Endothelial cell of umbilical vein (primary cell): ENCODE measurements around the gene SNED1. TPM values are rescaled to one million over a fixed set of nuclear protein-coding genes. Genes with fewer than 3 reads are reported as not detected.

ENCODE experiments used
- BruUV-seq: library from RNA; stranded (reverse); fragments of 400-500 nt; replicated peaks from 2 replicates; lab custom pipeline; 2021; lab: Mats Ljungman, UMichigan
- CTCF ChIA-PET: fragments of 300-600, 350-600 bp; sonication (Branson Sonifier 250); formaldehyde crosslinking; loops from one replicate; lab custom pipeline; 2021; ENCODE audit warnings: antibody characterized with exemption, inconsistent platforms; lab: Charles Lee
- POLR2A ChIA-PET: fragments of 300-600, 350-600 bp; sonication (Branson Sonifier 250); formaldehyde crosslinking; loops from one replicate; lab custom pipeline; 2021; ENCODE audit warnings: antibody characterized with exemption, inconsistent platforms; lab: Charles Lee
- DNase-seq: peaks from one replicate; pipeline ENCODE4 v3.0.0-alpha.2; 2011; ENCODE audit warnings: low read depth, low spot score
- FAIRE-seq: peaks from 2 replicates; lab custom pipeline; 2011; peaks lifted over from hg19 to GRCh38; lab: Jason Lieb, UNC
- H2AFZ ChIP-seq: 2 replicates; pipeline ENCODE4 v1.6.0; 2012; ENCODE audit warnings: low read depth, low read length, control low read depth, inconsistent platforms
- H3K27ac ChIP-seq: 2 replicates; pipeline ENCODE4 v1.5.1; 2011; ENCODE audit warnings: low read depth, mild to moderate bottlenecking, control low read depth, low read length, moderate library complexity; ENCODE audit not compliant: insufficient read depth
- H3K27me3 ChIP-seq, 2 experiments: 2 replicates each; pipeline versions ENCODE4 v1.6.0 to v1.6.1; 2011; ENCODE audit warnings: low read length in 2 of 2, mixed read lengths in 1 of 2; ENCODE audit not compliant: control insufficient read depth in 2 of 2, insufficient read depth in 2 of 2
- H3K36me3 ChIP-seq, 2 experiments: 2 replicates in 1 of 2; 3 replicates in 1 of 2; pipeline ENCODE4 v1.5.1; 2011; ENCODE audit warnings: low read length in 2 of 2, mild to moderate bottlenecking in 1 of 2, moderate library complexity in 1 of 2; ENCODE audit not compliant: control insufficient read depth in 2 of 2, insufficient read depth in 2 of 2; ENCODE audit errors: extremely low read depth in 1 of 2
- H3K4me1 ChIP-seq: 3 replicates; pipeline ENCODE4 v1.5.1; 2011; ENCODE audit warnings: mild to moderate bottlenecking, low read length; ENCODE audit not compliant: control insufficient read depth, insufficient read depth; ENCODE audit errors: extremely low read depth
- H3K4me2 ChIP-seq: 2 replicates; pipeline ENCODE4 v1.6.1; 2011; ENCODE audit warnings: low read length, control low read depth, mixed read lengths; ENCODE audit not compliant: insufficient read depth
- H3K4me3 ChIP-seq, 3 experiments: fragments of 200-600 bp in 1 of 3; sonication (generic), shearing (Covaris generic) in 1 of 3; replicated peaks in 1 of 3; 2 replicates each; pipeline ENCODE4 v1.5.1; 2011 to 2016; ENCODE audit warnings: control low read depth in 3 of 3, low read length in 3 of 3, mild to moderate bottlenecking in 2 of 3, inconsistent platforms in 1 of 3, low read depth in 1 of 3, moderate library complexity in 1 of 3; ENCODE audit not compliant: insufficient read depth in 1 of 3
- H3K79me2 ChIP-seq: 2 replicates; pipeline ENCODE4 v1.6.0; 2012; ENCODE audit warnings: low read length, inconsistent platforms; ENCODE audit not compliant: control insufficient read depth, insufficient read depth
- H3K9ac ChIP-seq: replicated peaks from 2 replicates; pipeline ENCODE3; 2011; ENCODE audit warnings: low read length, control low read depth; ENCODE audit not compliant: insufficient read depth; ENCODE audit errors: extremely low read depth
- H3K9me1 ChIP-seq: replicated peaks from 3 replicates; pipeline ENCODE4 v1.6.0; 2011; ENCODE audit warnings: mild to moderate bottlenecking, low read length; ENCODE audit not compliant: control insufficient read depth, insufficient read depth; ENCODE audit errors: extremely low read depth
- H3K9me3 ChIP-seq: replicated peaks from 2 replicates; pipeline ENCODE4 v1.5.1; 2012; ENCODE audit warnings: low read length, inconsistent platforms; ENCODE audit not compliant: control insufficient read depth, insufficient read depth
- H4K20me1 ChIP-seq: replicated peaks from 2 replicates; pipeline ENCODE3; 2011; ENCODE audit warnings: mild to moderate bottlenecking, low read length; ENCODE audit not compliant: control insufficient read depth, insufficient read depth; ENCODE audit errors: extremely low read depth
- EZH2 ChIP-seq: IDR thresholded peaks from 2 replicates; pipeline ENCODE4 v1.6.1; 2012; ENCODE audit warnings: borderline replicate concordance, low read depth, mild to moderate bottlenecking, moderate library complexity, low read length, inconsistent platforms; ENCODE audit not compliant: severe bottlenecking
- FOS ChIP-seq: IDR thresholded peaks from 2 replicates; pipeline ENCODE4 v1.6.1; 2011; ENCODE audit warnings: mild to moderate bottlenecking, low read length, moderate library complexity, borderline replicate concordance; ENCODE audit not compliant: insufficient read depth
- GATA2 ChIP-seq: IDR thresholded peaks from 2 replicates; pipeline ENCODE4 v1.7.0; 2011; ENCODE audit warnings: low read depth, mild to moderate bottlenecking, moderate library complexity, mixed read lengths, low read length; ENCODE audit not compliant: insufficient read length, insufficient read depth
- JUN ChIP-seq: IDR thresholded peaks from 2 replicates; pipeline ENCODE4 v1.6.1; 2011; ENCODE audit warnings: borderline replicate concordance, low read depth; ENCODE audit not compliant: insufficient read length, insufficient read depth
- MYC ChIP-seq: IDR thresholded peaks from one replicate; pipeline ENCODE4 v1.6.1; 2011; ENCODE audit warnings: mild to moderate bottlenecking, low read depth, low read length
- POLR2A ChIP-seq: IDR thresholded peaks from 2 replicates; pipeline ENCODE4 v1.6.1; 2012; ENCODE audit warnings: low read depth, mild to moderate bottlenecking, control low read depth, low read length
- POLR2AphosphoS5 ChIP-seq: IDR thresholded peaks from 2 replicates; pipeline ENCODE4 v1.6.1; 2012; ENCODE audit warnings: low read depth, mild to moderate bottlenecking, control low read depth, low read length, moderate library complexity; ENCODE audit not compliant: insufficient read depth
- dilution Hi-C: fragments of 300-500 bp; cut with MboI; formaldehyde crosslinking; loops from one replicate; pipeline ENCODE4 v1.15.0; 2019; ENCODE audit warnings: low sequenced_read_pairs; ENCODE audit not compliant: extremely low pct_ligation_motif_present
- intact Hi-C: fragments of 100-400 bp; cut with micrococcal nuclease; formaldehyde crosslinking; loops from one replicate; pipeline ENCODE4 v1.10.0; 2022
- polyA plus RNA-seq, 4 experiments: library from polyadenylated mRNA; depleted of rRNA in 3 of 4; stranded (reverse) in 3 of 4; unstranded in 1 of 4; fragments of >200 nt; gene quantifications; 2 replicates each; pipeline versions ENCODE4 v1.2.1 to v1.2.3, GENCODE V29; 2011 to 2012; ENCODE audit warnings: missing spikeins in 1 of 4
- total RNA-seq: library from RNA; stranded (reverse); gene quantifications from 2 replicates; pipeline ENCODE4 v1.2.3, GENCODE V29; 2021
- TF ChIP-seq, protein P1 (sequence below), 2 donors: IDR thresholded peaks; 1 replicate in 1 of 2; 2 replicates in 1 of 2; pipeline ENCODE4 v1.5.1; 2011; ENCODE audit warnings: low read length in 2 of 2, mild to moderate bottlenecking in 2 of 2, moderate library complexity in 2 of 2, control low read depth in 1 of 2, inconsistent platforms in 1 of 2, low read depth in 1 of 2; ENCODE audit not compliant: insufficient read depth in 1 of 2; ENCODE audit errors: extremely low read depth in 1 of 2
- TF ChIP-seq, protein P2 (sequence below): IDR thresholded peaks from 2 replicates; pipeline ENCODE4 v1.6.1; 2011; ENCODE audit not compliant: insufficient read depth, insufficient read length

Gene SNED1
- total and polyA plus RNA-seq, 2 donors (not counting 3 experiments of a cell fraction or from before 2014, with no cell fraction given) = 14.1 to 17.2 TPM

- Histone ChIP-seq H3K79me2 (no peaks in the 10 kb centered on the region), H3K36me3 (peaks cover 0 to 6% of the 10 kb centered on the region in 2 experiments), H3K27ac (no peak overlapping the region), H3K4me3 (no peak overlapping the region), H3K9me3 (no peaks in the 10 kb centered on the region), H2AFZ (no peak overlapping the region), H3K4me1 (peaks cover 3% of the 10 kb centered on the region), H3K4me2 (no peak overlapping the region), H3K9ac (no peak overlapping the region), H4K20me1 (no peaks in the 10 kb centered on the region), H3K27me3 (no peaks in the 10 kb centered on the region), H3K9me1 (no peaks in the 10 kb centered on the region)
- intact Hi-C loops (no loop called here), dilution Hi-C loops (no loop called here)
- ChIA-PET POLR2A (no interaction called here), CTCF (no interaction called here)
- no TSS peak for BruUV-seq
- no peak for FAIRE-seq
- no peak for TF ChIP-seq JUN
- TF ChIP-seq, protein P1, sequence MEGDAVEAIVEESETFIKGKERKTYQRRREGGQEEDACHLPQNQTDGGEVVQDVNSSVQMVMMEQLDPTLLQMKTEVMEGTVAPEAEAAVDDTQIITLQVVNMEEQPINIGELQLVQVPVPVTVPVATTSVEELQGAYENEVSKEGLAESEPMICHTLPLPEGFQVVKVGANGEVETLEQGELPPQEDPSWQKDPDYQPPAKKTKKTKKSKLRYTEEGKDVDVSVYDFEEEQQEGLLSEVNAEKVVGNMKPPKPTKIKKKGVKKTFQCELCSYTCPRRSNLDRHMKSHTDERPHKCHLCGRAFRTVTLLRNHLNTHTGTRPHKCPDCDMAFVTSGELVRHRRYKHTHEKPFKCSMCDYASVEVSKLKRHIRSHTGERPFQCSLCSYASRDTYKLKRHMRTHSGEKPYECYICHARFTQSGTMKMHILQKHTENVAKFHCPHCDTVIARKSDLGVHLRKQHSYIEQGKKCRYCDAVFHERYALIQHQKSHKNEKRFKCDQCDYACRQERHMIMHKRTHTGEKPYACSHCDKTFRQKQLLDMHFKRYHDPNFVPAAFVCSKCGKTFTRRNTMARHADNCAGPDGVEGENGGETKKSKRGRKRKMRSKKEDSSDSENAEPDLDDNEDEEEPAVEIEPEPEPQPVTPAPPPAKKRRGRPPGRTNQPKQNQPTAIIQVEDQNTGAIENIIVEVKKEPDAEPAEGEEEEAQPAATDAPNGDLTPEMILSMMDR (IDR thresholded peaks at IDR 0.05; ENCODE audit: extremely low read depth in 1 of 2, insufficient read depth in 1 of 2, low read depth in 1 of 2, low read length in 2 of 2) = no peak
- no peak for TF ChIP-seq GATA2
- TF ChIP-seq FOS = no peak
- no peak for TF ChIP-seq POLR2A
- DNase-seq = no peak
These were observed 38.6 kb downstream of the SNED1 start for GRCh38 chr2:241036964-241037421.

- Histone ChIP-seq H3K9ac (no peak overlapping the region), H3K4me2 (no peak overlapping the region), H3K79me2 (no peaks in the 10 kb centered on the region), H3K9me1 (no peaks in the 10 kb centered on the region), H4K20me1 (no peaks in the 10 kb centered on the region), H3K4me1 (peaks cover 3% of the 10 kb centered on the region), H3K4me3 (no peak overlapping the region), H2AFZ (no peak overlapping the region), H3K9me3 (no peaks in the 10 kb centered on the region), H3K27me3 (no peaks in the 10 kb centered on the region), H3K36me3 (peaks cover 0 to 6% of the 10 kb centered on the region in 2 experiments), H3K27ac (no peak overlapping the region)
- dilution Hi-C loops = no loop called here
- no peak for DNase-seq
- ChIA-PET CTCF (interaction anchor here (1.0 to 1.2 kb wide), 2 partner anchors 12 to 54 kb away, joined by 3 read pairs; no protein-coding TSS in a partner anchor), POLR2A (no interaction called here)
- intact Hi-C loops = no loop called here
- no peak for TF ChIP-seq POLR2A
- TF ChIP-seq EZH2 = no peak
- no peak for TF ChIP-seq MYC
- no peak for TF ChIP-seq FOS
- TF ChIP-seq GATA2 = no peak
- TF ChIP-seq, protein P1 (IDR thresholded peaks at IDR 0.05; ENCODE audit: extremely low read depth in 1 of 2, insufficient read depth in 1 of 2, low read depth in 1 of 2, low read length in 2 of 2) = no peak
- no peak for TF ChIP-seq JUN
- TF ChIP-seq, protein P2, sequence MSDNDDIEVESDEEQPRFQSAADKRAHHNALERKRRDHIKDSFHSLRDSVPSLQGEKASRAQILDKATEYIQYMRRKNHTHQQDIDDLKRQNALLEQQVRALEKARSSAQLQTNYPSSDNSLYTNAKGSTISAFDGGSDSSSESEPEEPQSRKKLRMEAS = no peak
- TF ChIP-seq POLR2AphosphoS5 = no peak
- no TSS peak for BruUV-seq
- FAIRE-seq = no peak
These were observed 39.1 kb downstream of the SNED1 start for GRCh38 chr2:241037498-241037897.
